ENCODE results near the gene STX18.
A peak's percentile ranks its signal among the peaks of the same experiment; 100 is the strongest.
"Not testable (repeated sequence)": the region's sequence is repeated elsewhere in the genome, so short reads cannot be mapped to it uniquely, and the experiment has no call there.

STX18 gene

GRCh38 chr4:4555916-4556315 lies 14.1 kb upstream of the STX18 start:
- no peak for DNase-seq (ENCODE audit: low read depth in 4 of 4, low spot score in 1 of 4)

- no peak for DNase-seq (ENCODE audit: low read depth in 4 of 4, low spot score in 1 of 4)
Observed at GRCh38 chr4:4554234-4554633, 12.4 kb upstream of the STX18 start.

- DNase-seq (ENCODE audit: low read depth in 4 of 4, low spot score in 1 of 4), result not testable (repeated sequence)
Observed at GRCh38 chr4:4552042-4552441, 10.2 kb upstream of the STX18 start.

DNA sequence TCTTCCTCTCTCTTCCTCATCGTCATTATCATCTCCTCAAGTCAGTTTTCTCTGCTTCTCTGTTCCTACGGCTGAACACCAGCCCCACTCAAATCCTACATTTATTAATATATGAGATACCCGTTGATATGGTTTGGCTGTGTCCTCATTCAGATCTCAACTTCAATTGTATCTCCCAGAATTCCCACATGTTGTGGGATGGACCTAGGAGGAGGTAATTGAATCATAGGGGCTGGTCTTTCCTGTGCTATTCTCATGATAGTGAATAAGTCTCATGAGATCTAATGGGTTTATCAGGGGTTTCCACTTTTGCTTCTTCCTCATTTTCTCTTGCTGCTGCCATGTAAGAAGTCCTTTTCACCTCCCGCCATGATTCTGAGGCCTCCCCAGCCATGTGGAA lies 8.3 kb upstream of the STX18 start:
- DNase-seq (ENCODE audit: low read depth in 4 of 4, low spot score in 1 of 4), result not testable (repeated sequence)

DNA sequence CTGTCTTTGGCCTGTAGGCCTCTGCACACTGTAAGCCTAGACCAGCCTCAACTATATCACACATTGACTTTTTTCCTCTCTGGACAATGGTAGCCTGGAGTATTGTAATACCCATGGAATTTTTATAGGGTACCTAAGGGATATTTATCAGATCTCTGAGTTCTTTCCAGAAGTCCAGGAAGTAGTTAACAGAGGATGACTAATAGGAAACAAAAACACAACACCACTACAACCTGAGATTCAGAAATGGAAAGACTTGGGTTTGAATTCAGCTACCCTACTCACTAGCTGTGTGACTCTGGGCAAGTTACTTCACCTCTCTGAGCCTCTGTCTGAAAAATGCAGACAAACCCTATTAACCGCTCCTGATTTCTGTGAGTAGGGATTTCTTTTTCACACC lies 7.7 kb upstream of the STX18 start:
- no peak for DNase-seq (ENCODE audit: low read depth in 4 of 4, low spot score in 1 of 4)

DNA sequence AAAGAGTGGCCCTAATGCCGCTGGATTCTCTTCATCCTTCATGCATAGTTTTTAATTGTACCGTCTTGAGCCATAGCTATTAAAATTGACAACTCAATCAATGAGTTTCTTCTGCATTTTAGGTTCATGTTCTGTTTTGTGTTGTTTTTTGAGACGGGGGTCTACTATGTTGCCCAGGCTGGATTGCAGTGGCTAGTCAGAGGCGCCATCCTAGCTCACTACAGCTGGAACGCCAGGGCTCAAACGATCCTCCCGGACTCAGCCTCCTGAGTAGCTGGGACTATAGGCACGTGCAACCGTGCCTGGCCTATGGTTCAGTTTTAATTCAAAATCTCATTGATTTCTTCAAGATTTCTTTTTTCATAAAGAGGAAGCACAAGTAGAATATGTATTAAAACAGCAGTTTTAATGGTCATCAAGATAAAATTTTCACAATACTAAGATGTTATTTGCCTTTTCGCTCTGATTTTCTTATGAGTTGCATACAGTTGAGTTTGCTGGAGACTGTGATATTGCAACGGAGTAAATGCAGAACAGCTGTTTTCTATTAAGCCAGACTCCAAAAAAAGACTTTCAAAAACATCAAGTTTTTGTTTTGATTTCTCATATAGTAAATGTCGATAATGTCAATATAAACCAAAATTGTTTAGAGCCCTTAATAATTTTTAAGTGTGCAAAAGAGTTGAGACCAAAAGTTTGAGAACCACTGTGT lies 1.1 kb upstream of the STX18 start:
- DNase-seq (ENCODE audit: low read depth in 4 of 4, low spot score in 1 of 4), result no peak

- peak in 3 of 4 experiments; percentile 1 to 13 (median 6) for DNase-seq (ENCODE audit: low read depth in 4 of 4, low spot score in 1 of 4)
Observed at GRCh38 chr4:4541040-4541631, 712 bp downstream of the STX18 start.

DNA sequence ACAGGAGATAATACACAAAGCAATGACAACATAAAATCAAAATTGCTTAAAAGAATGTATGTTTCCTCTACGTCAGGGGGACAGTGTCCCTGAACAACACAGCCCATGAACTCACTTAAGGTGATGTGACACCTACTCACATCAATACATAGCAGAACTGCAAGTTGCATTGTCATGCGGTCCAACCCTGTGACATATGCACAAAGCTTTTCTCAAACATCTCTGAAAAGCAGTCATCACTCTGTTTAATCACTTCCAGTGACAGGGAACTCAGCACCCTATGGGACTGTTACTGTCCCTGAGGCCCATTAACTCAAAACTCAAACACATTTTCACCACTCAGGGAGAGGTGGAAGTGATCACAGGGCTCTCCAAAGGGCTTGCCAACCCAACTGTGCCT lies 2.4 kb downstream of the STX18 start:
- DNase-seq (ENCODE audit: low read depth in 4 of 4, low spot score in 1 of 4), result no peak

DNA sequence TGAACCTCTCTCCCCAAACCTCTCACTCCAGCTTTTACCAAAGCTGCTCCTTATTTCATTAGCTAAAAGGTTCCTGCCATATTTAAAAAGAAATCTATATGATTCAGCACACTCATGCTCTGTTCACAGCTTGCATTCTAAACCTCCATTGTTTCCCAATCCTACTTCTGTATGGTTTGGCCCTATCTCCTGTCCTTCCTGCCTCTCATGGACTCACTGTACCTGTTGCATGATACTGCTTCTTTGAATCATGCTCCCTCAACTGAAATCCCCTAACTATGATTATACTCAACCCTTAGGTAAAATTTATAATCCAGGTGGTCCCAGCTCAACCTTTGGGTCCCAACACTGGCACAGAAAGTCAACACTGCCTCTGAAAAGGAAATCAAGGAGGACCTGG lies 6.3 kb downstream of the STX18 start:
- no peak for DNase-seq (ENCODE audit: low read depth in 4 of 4, low spot score in 1 of 4)

- DNase-seq (ENCODE audit: low read depth in 4 of 4, low spot score in 1 of 4), result no peak
Observed at GRCh38 chr4:4534515-4535145, 7.2 kb downstream of the STX18 start.

GRCh38 chr4:4533461-4534169 lies 8.2 kb downstream of the STX18 start:
- no peak for DNase-seq (ENCODE audit: low read depth in 4 of 4, low spot score in 1 of 4)

GRCh38 chr4:4532371-4533154 lies 9.3 kb downstream of the STX18 start:
- DNase-seq (ENCODE audit: low read depth in 4 of 4, low spot score in 1 of 4), result no peak

- no peak for DNase-seq (ENCODE audit: low read depth in 4 of 4, low spot score in 1 of 4)
Observed at GRCh38 chr4:4529392-4529791, 12.5 kb downstream of the STX18 start.

DNA sequence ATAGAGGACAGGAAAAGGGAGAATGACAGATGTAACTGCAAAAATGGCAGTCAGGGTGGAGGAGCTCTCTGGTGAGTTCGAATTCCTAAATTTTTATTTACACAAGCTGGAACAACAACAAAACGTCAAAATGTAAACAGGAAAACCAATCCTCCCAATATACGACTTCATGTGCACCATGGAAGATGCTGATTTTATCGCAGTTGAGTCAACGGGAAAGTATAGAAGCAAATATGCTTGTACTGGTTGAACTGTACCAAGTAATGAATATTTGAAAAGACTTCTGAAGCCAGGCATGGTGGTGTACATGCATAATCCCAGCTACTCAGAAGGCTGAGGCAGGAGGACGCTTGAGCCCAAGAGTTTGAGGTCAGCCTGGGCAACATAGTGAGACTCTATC lies 15.4 kb downstream of the STX18 start:
- no peak for DNase-seq (ENCODE audit: low read depth in 4 of 4, low spot score in 1 of 4)

DNA sequence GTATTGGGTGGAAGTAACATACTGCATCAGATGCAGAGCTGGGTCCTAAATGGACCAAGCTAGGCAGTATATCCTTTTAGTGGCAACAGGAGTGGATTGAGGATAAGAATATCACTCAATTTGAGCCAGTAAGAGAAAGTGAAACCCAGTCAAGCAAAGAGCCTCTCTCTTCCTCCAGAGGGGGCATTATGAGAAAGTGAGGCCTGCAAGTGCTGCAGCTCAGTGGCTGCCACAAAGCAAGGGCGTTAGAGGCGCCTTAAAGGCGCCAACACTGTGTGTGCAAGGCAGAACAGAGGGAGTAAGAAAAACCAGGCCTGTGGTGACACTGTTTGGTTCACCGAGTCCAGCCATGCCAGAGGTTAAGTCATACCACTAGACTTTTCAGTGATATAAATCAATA lies 17.5 kb downstream of the STX18 start:
- DNase-seq (ENCODE audit: low read depth in 4 of 4, low spot score in 1 of 4), result no peak

GRCh38 chr4:4521731-4522130 lies 20.1 kb downstream of the STX18 start:
- DNase-seq (ENCODE audit: low read depth in 4 of 4, low spot score in 1 of 4), result no peak

GRCh38 chr4:4521136-4521535 lies 20.7 kb downstream of the STX18 start:
- no peak for DNase-seq (ENCODE audit: low read depth in 4 of 4, low spot score in 1 of 4)

DNA sequence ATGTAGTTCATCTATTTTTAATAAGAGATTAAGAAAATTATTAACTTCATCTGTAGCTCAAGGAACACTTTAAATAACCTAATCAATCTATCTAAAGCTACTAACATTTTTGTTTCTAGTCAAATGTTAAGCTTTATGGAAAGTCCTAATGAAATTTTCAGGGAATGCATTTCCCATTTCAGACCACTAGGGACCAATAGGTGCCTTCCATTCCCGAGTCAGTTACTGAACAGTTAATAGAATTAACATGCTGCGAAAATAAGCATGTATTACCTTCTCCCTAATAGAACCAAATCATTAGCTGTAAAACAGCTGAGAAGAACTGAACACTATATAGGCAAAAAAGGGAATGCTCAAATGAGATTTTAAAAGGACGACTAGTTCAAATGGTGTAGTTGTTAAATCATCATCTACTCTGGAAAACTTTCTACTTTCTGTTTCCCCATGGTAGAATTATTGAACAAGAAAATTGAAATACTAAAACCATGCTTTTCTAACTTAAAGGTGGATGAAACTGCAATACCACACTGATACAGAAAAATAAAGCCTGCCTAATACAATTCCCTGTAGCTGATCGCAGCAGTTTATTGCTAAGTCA lies 22.5 kb downstream of the STX18 start:
- no peak for DNase-seq (ENCODE audit: low read depth in 4 of 4, low spot score in 1 of 4)

DNA sequence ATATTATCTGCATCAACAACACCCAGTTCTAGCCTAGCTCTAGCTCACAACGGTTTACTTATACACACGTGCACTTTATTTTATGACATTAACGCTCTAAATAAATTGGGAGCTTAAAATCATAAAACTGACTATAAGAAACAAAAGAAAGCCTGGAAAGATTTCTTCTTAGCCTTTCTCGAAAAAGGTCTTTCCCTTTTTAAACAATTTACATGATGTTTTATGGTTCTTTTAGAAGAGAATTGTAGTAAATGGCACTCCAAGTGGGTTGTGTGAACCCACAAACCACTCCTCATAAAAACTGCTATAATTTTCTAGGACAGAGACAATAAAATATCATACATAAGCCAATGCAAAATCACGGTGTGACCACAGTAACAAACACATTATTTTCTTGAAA lies 23.1 kb downstream of the STX18 start:
- no peak for DNase-seq (ENCODE audit: low read depth in 4 of 4, low spot score in 1 of 4)

DNA sequence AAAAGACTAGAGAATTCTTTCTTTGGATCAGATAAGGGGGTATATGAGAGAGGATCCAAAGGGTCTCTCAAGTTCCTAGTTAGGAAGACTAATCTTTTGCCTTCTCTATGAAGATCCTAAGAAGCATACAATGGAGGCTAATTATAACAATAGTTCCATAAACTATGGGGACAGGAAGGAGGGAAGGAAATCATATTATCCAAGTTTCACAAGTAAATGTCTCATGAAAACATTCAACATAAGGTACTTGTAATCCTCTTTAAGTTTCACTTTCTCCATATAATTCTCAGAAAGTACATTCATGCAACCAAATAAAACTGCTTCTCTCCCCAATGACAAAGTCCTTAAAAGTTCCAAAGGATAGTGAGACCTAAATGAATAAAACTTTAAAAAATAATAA lies 27.1 kb downstream of the STX18 start:
- DNase-seq (ENCODE audit: low read depth in 4 of 4, low spot score in 1 of 4), result no peak

- DNase-seq (ENCODE audit: low read depth in 4 of 4, low spot score in 1 of 4), result no peak
Observed at GRCh38 chr4:4512282-4512681, 29.6 kb downstream of the STX18 start.
